Measurements from ENCODE around the gene FBXO41. TPM values are rescaled to one million over a fixed set of nuclear protein-coding genes. Genes with fewer than 3 reads are reported as not detected.

The FBXO41 gene
- total RNA-seq, 1 donor from 2014 or later = 1.6 TPM

- H3K27me3 ChIP-seq (ENCODE audit: control insufficient read depth, insufficient read depth, low read length) = peaks cover 21% of the 10 kb centered on the region
- no peak overlapping the region for H3K4me3 ChIP-seq (ENCODE audit: low read depth, low read length)
- FAIRE-seq = no peak
These were observed 7.4 kb upstream of the FBXO41 start for GRCh38 chr2:73291461-73292315.

GRCh38 chr2:73291093-73291460, 6.8 kb upstream of the FBXO41 start:
- DNase-seq (ENCODE audit: low read depth) (peak; percentile 33), FAIRE-seq (no peak)
- Histone ChIP-seq H3K36me3 (ENCODE audit: control insufficient read depth, insufficient read depth, low read length) (no peaks in the 10 kb centered on the region), H3K27me3 (ENCODE audit: control insufficient read depth, insufficient read depth, low read length) (peaks cover 26% of the 10 kb centered on the region), H3K4me3 (ENCODE audit: low read depth, low read length) (no peak overlapping the region)
- TF ChIP-seq CTCF (IDR thresholded peaks at IDR 0.05; ENCODE audit: insufficient read depth, low read length, severe bottlenecking) = no peak

More at GRCh38 chr2:73291461-73292315, 7.4 kb upstream of the FBXO41 start:
- no peaks in the 10 kb centered on the region for H3K36me3 ChIP-seq (ENCODE audit: control insufficient read depth, insufficient read depth, low read length)
- peak; percentile 1 for TF ChIP-seq CTCF (IDR thresholded peaks at IDR 0.05; ENCODE audit: insufficient read depth, low read length, severe bottlenecking)
- no peak for DNase-seq (ENCODE audit: low read depth)

- FAIRE-seq = no peak
- peak; percentile 88 for TF ChIP-seq CTCF (IDR thresholded peaks at IDR 0.05; ENCODE audit: insufficient read depth, low read length, severe bottlenecking)
- no peak overlapping the region for H3K4me3 ChIP-seq (ENCODE audit: low read depth, low read length)
- H3K36me3 ChIP-seq (ENCODE audit: control insufficient read depth, insufficient read depth, low read length) = no peaks in the 10 kb centered on the region
- peaks cover 26% of the 10 kb centered on the region for H3K27me3 ChIP-seq (ENCODE audit: control insufficient read depth, insufficient read depth, low read length)
- peak; percentile 59 for DNase-seq (ENCODE audit: low read depth)
These were observed 6.0 kb upstream of the FBXO41 start for GRCh38 chr2:73290049-73290839.

- no peak for FAIRE-seq
- Histone ChIP-seq H3K27me3 (ENCODE audit: control insufficient read depth, insufficient read depth, low read length) (peaks cover 26% of the 10 kb centered on the region), H3K4me3 (ENCODE audit: low read depth, low read length) (no peak overlapping the region), H3K36me3 (ENCODE audit: control insufficient read depth, insufficient read depth, low read length) (no peaks in the 10 kb centered on the region)
- no peak for DNase-seq (ENCODE audit: low read depth)
- no peak for TF ChIP-seq CTCF (IDR thresholded peaks at IDR 0.05; ENCODE audit: insufficient read depth, low read length, severe bottlenecking)
These were observed 5.0 kb upstream of the FBXO41 start for GRCh38 chr2:73289304-73289703.

GRCh38 chr2:73286134-73286655, 1.9 kb upstream of the FBXO41 start:
- Histone ChIP-seq H3K36me3 (ENCODE audit: control insufficient read depth, insufficient read depth, low read length) (no peaks in the 10 kb centered on the region), H3K4me3 (ENCODE audit: low read depth, low read length) (no peak overlapping the region), H3K27me3 (ENCODE audit: control insufficient read depth, insufficient read depth, low read length) (peaks cover 11% of the 10 kb centered on the region)
- TF ChIP-seq CTCF (IDR thresholded peaks at IDR 0.05; ENCODE audit: insufficient read depth, low read length, severe bottlenecking) = no peak
- peak; percentile 28 for FAIRE-seq
- no peak for DNase-seq (ENCODE audit: low read depth)
